Pancreas (tissue), 10 donors: ENCODE data around the gene DNTTIP2. TPM values are rescaled to one million over a fixed set of nuclear protein-coding genes. Genes with fewer than 3 reads are reported as not detected.

Source experiments
- ATAC-seq, 4 donors: fragments of 200-7000 bp; cut with Tn5 transposase; one replicate each; pipeline versions ENCODE4 v1.8.0 to v1.9.1; 2020; ENCODE audit warnings: mild to moderate bottlenecking in 4 of 4, moderate library complexity in 4 of 4
- DNase-seq, 6 donors: peaks; one replicate each; pipeline ENCODE4 v3.0.0-alpha.2; 2020
- FAIRE-seq: peaks from 2 replicates; lab custom pipeline; 2012; peaks lifted over from hg19 to GRCh38; lab: Jason Lieb, UNC
- H3K27ac ChIP-seq, 4 donors: fragments of 200-600 bp; sonication (generic); 1 replicate in 3 of 4; 2 replicates in 1 of 4; pipeline versions ENCODE4 v1.5.0 to v1.8.0; 2020
- H3K27me3 ChIP-seq, 4 donors: fragments of 200-600 bp; one replicate each; pipeline ENCODE4 v1.8.0; 2021
- H3K36me3 ChIP-seq, 3 donors: fragments of 200-600 bp; sonication (generic) in 1 of 3; one replicate each; pipeline versions ENCODE4 v1.5.0 to v1.8.0; 2020 to 2021
- H3K4me1 ChIP-seq, 3 donors: fragments of 200-600 bp; one replicate each; pipeline ENCODE4 v1.8.0; 2021
- H3K4me3 ChIP-seq, 4 donors: fragments of 200-600 bp; sonication (generic) in 2 of 4; one replicate each; pipeline versions ENCODE4 v1.5.0 to v1.8.0; 2020 to 2021
- H3K9me3 ChIP-seq, 4 donors: fragments of 200-600 bp; one replicate each; pipeline ENCODE4 v1.8.0; 2021
- WGBS, 2 donors: extraction: QIAGEN DNeasy Blood & Tissue Kit; methylation state at CpG; one replicate each; pipeline ENCODE4 v1.1.7; 2013; 5-methylcytosine and 5-hydroxymethylcytosine counted together
- intact Hi-C, 3 donors: fragments of 100-400 bp; cut with DNase I; formaldehyde crosslinking; loops; one replicate each; pipeline versions ENCODE4 v1.11.1 to v1.14.2; 2022
- polyA plus RNA-seq, 2 donors: library from polyadenylated mRNA; stranded (reverse); fragments of 200-250 nt; gene quantifications; one replicate each; pipeline ENCODE4 v1.2.3, GENCODE V29; 2013
- total RNA-seq, 6 donors: library from RNA; stranded (reverse); fragmentation: NEBNext Ultra II Directional in 4 of 6; extraction: Animal tissue kit (Norgen Biotek cat#: 25700) in 4 of 6; gene quantifications; one replicate each; pipeline versions ENCODE4 v1.2.1 to v1.2.4, GENCODE V29; 2021 to 2023
- TF ChIP-seq, protein P1 (sequence below), 4 donors: fragments of 200-600 bp; sonication (generic) in 3 of 4; IDR thresholded peaks; one replicate each; pipeline versions ENCODE4 v1.5.0 to v1.8.0; 2021; ENCODE audit warnings: antibody characterized with exemption in 4 of 4
- donor health status: healthy with polysubstance abuse.
- donor health status: DM: no; HTN: no; CAD: no; lungs with moderate emphysema.
- donor health status: DM: no; HTN: no; CAD: no.
- donor health status: control.
- donor health status: control.
- donor health status: Bipolar disorder and iron deficiency.
- donor health status: DM: yes; HTN: yes; CAD: no.
- donor health status: DM: no; HTN: no; CAD: no.
- donor health status: DM: no; HTN: no; CAD: no.
- donor health status: DM: yes; HTN: yes; CAD: no.

The DNTTIP2 gene
- total and polyA plus RNA-seq, 8 donors: 15.7 to 39.2 (median 22.1) TPM

GRCh38 chr1:93899543-93900207 lies 20.7 kb upstream of the DNTTIP2 start:
- 81 to 88% methylated on average over 3 of the region's 3 CpGs for WGBS, 2 donors
- Histone ChIP-seq H3K9me3 (no peaks in the 10 kb centered on the region), H3K4me3 (no peak overlapping the region), H3K27me3 (no peaks in the 10 kb centered on the region), H3K4me1 (peaks cover 0 to 6% (median 5%) of the 10 kb centered on the region in 3 donors), H3K36me3 (peaks cover 0 to 10% (median 0%) of the 10 kb centered on the region in 3 donors), H3K27ac (no peak overlapping the region)
- TF ChIP-seq, protein P1, sequence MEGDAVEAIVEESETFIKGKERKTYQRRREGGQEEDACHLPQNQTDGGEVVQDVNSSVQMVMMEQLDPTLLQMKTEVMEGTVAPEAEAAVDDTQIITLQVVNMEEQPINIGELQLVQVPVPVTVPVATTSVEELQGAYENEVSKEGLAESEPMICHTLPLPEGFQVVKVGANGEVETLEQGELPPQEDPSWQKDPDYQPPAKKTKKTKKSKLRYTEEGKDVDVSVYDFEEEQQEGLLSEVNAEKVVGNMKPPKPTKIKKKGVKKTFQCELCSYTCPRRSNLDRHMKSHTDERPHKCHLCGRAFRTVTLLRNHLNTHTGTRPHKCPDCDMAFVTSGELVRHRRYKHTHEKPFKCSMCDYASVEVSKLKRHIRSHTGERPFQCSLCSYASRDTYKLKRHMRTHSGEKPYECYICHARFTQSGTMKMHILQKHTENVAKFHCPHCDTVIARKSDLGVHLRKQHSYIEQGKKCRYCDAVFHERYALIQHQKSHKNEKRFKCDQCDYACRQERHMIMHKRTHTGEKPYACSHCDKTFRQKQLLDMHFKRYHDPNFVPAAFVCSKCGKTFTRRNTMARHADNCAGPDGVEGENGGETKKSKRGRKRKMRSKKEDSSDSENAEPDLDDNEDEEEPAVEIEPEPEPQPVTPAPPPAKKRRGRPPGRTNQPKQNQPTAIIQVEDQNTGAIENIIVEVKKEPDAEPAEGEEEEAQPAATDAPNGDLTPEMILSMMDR (IDR thresholded peaks at IDR 0.05): no peak
- no peak for DNase-seq
- no peak for ATAC-seq
- no peak for FAIRE-seq
- intact Hi-C loops: no loop called here

- DNase-seq: no peak
- no peak for ATAC-seq
- TF ChIP-seq, protein P1 (IDR thresholded peaks at IDR 0.05): no peak
- 87 to 88% methylated on average over 6 of the region's 6 CpGs for WGBS, 2 donors
- Histone ChIP-seq H3K27me3 (no peaks in the 10 kb centered on the region), H3K27ac (no peak overlapping the region), H3K4me3 (no peak overlapping the region), H3K9me3 (no peaks in the 10 kb centered on the region), H3K4me1 (no peaks in the 10 kb centered on the region), H3K36me3 (peaks cover 0 to 17% (median 0%) of the 10 kb centered on the region in 3 donors)
- no peak for FAIRE-seq
- intact Hi-C loops: no loop called here
These were observed 9.9 kb upstream of the DNTTIP2 start for GRCh38 chr1:93888900-93889299.

GRCh38 chr1:93882269-93882668 lies 3.3 kb upstream of the DNTTIP2 start:
- DNase-seq (no peak), ATAC-seq (no peak), FAIRE-seq (no peak)
- H3K27me3 ChIP-seq: no peaks in the 10 kb centered on the region
- TF ChIP-seq, protein P1 (IDR thresholded peaks at IDR 0.05): no peak
- WGBS, 2 donors: 70 to 79% methylated on average over 4 of the region's 4 CpGs
- H3K36me3 ChIP-seq: no peaks in the 10 kb centered on the region
- H3K4me3 ChIP-seq: no peak overlapping the region
- H3K27ac ChIP-seq: no peak overlapping the region
- intact Hi-C loops: no loop called here
- peaks cover 0 to 17% (median 7%) of the 10 kb centered on the region in 3 donors for H3K4me1 ChIP-seq
- no peaks in the 10 kb centered on the region for H3K9me3 ChIP-seq

DNA sequence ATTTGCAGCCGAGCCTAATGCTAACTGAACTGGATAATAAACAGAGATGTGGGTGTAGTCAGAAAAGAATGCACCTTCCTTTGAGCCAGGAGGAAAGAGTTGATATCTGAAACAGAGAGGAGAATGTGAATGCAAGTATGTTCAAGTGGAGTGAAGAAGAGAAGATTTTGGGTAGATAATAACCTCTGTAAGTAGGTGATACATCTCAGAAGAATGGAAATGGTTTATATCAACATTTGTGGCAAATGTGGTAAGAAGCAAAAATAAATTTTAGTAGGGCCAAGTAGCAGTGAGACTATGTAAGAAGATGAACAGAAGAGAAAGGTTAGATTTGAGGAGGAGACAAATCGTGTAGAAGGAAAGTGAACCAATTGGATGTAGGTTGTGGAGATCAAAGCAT lies 1.7 kb upstream of the DNTTIP2 start:
- 86 to 89% methylated on average over 2 of the region's 2 CpGs for WGBS, 2 donors
- H3K9me3 ChIP-seq: no peaks in the 10 kb centered on the region
- ATAC-seq: no peak

More for the DNA sequence above, 1.7 kb upstream of the DNTTIP2 start:
- peaks cover 0 to 27% (median 14%) of the 10 kb centered on the region in 3 donors for H3K4me1 ChIP-seq
- H3K4me3 ChIP-seq: no peak overlapping the region
- peaks cover 0 to 6% (median 5%) of the 10 kb centered on the region in 3 donors for H3K36me3 ChIP-seq
- no peaks in the 10 kb centered on the region for H3K27me3 ChIP-seq
- TF ChIP-seq, protein P1 (IDR thresholded peaks at IDR 0.05): no peak
- DNase-seq (no peak), FAIRE-seq (no peak)
- no peak overlapping the region for H3K27ac ChIP-seq
- intact Hi-C loops: no loop called here
